NK-92 (cell line): ENCODE data around the gene ARHGEF16.

Experiments
- DNase-seq: peaks from one replicate; lab custom pipeline; 2025; ENCODE audit not compliant: unreplicated experiment; lab: John Stamatoyannopoulos, UW

The ARHGEF16 gene

DNA sequence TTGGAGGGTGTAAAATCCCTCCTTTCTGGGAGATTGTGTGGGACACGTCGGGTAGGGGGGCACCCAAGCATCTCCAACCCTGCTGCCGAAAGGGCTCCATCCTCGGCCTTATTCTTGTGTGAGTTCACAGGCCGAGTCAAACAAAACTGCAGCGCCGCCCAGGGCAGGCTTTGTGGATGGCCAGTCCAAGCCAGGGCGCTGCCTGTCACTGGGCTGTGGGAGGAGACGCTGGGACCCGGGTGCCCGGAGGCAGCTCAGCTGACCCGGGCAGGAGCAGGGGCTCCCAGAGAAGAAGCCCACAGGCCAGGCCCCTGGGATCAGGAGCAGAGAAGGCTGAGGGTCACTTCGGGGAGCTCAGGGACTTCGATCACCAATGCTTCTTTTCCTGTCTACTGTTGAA is 31.8 kb upstream of the ARHGEF16 start:
- no peak for DNase-seq

- DNase-seq, result no peak
Observed at GRCh38 chr1:3423245-3423829, 31.1 kb upstream of the ARHGEF16 start.

DNA sequence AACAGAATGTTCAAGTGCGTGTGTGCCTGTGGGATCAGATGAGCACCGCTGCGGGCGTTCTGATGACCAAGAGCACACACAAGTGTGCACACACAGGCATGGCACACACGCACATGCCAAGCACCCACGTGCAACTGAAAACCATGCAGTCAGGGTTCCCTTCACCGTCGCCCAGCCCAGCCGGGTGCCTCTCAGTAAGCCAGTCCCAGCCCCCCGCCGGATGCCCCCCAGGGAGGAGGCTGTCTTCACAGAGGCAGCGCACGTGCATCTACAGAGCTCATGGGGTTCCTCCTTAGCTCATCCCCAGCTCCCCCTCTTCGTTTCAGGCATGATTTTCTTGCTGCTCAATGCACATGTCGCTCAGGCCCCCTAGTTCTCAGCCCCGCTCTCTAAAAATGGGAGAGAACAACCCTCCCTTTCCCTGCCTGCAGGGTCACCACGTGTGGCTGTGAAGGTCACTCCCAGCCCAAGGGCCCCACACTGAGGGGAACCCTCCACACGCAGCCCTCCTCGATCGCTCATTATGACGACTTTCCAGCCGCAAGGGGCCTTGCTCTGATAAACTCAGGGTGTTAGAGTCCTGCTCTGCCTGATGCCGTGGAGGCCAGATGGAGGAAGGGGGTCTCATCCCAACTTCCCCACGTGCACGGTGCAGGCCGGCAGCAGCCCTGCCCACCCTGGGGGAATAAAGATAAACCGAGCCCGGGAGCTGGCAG is 30.4 kb upstream of the ARHGEF16 start:
- DNase-seq, result no peak

GRCh38 chr1:3425486-3426215 is 28.8 kb upstream of the ARHGEF16 start:
- no peak for DNase-seq

DNA sequence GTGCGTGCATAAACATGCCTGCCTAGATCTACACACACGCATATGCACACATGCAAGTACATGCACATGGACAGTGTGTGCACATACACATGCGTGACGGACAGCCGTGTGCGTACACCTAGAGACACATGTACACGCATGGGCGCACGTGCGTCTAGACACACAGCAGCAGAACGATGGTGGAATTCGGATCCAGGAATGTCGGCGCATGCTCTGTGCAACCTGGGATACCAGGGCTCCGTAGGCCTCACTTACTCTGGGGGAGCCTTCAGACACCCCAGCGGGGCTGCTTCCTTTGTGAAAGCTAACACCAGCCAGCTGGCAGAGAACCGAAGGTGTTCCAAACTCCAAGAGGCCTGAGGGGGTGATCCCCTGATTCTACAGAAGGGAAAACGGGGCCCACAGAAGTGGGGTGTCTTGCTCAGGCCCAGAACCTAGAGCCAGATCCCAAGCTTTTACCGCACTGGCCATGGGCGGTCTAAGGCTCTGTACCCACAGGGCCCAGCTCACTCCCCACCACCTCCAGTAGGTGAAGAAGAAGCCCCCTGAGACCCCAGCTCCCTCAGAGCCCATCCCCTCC is 27.4 kb upstream of the ARHGEF16 start:
- no peak for DNase-seq

GRCh38 chr1:3427711-3428704 is 26.5 kb upstream of the ARHGEF16 start:
- no peak for DNase-seq

DNA sequence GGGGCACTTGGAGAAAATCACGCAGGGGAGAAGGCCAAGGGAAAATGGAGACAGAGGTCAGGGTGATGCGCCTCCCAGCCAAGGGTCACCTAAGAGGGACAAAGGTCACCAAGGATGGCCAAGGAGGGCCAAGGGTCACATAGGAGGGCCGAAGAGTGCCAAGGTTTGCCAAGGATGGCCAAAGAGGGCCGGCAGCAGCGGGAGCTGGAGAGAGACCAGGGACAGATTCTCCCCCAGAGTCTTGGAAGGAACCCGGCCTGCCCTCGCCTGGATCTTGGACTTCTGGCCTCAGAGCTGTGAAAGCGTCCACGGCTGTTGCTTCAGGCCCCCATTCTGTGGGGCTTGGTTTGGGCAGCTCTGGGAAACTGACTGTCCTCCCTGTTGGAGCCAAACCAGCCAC is 25.6 kb upstream of the ARHGEF16 start:
- no peak for DNase-seq

GRCh38 chr1:3429320-3429719 is 25.1 kb upstream of the ARHGEF16 start:
- no peak for DNase-seq

GRCh38 chr1:3429766-3430165 is 24.7 kb upstream of the ARHGEF16 start:
- DNase-seq, result no peak

GRCh38 chr1:3430406-3430805 is 24.1 kb upstream of the ARHGEF16 start:
- no peak for DNase-seq

- no peak for DNase-seq
Observed at GRCh38 chr1:3430820-3431219, 23.6 kb upstream of the ARHGEF16 start.

- DNase-seq, result no peak
Observed at GRCh38 chr1:3431266-3431665, 23.2 kb upstream of the ARHGEF16 start.

- DNase-seq, result no peak
Observed at GRCh38 chr1:3431686-3432085, 22.8 kb upstream of the ARHGEF16 start.

DNA sequence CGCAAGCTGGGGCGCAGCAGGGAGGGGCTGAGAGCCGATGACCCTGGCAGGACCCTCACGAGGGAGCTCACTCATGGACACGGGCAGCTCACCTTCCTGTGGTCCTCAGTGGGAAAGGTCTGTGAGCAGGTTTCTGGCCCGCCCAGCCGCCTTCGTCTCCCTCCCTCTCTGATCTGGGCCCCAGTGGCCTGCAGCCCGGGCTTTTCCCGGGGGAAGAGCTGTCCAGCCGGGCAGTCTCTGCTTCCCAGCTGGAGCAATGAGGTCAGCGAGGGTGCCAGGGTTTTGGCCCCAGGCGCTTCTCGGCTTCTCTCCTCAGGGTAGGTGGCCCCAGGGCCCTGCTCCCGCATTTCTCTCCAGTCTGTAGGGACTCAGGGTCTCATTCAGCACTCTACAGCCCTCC is 22.2 kb upstream of the ARHGEF16 start:
- DNase-seq, result no peak

GRCh38 chr1:3433076-3433475 is 21.4 kb upstream of the ARHGEF16 start:
- DNase-seq, result no peak

- DNase-seq, result no peak
Observed at GRCh38 chr1:3433596-3434320, 20.7 kb upstream of the ARHGEF16 start.

DNA sequence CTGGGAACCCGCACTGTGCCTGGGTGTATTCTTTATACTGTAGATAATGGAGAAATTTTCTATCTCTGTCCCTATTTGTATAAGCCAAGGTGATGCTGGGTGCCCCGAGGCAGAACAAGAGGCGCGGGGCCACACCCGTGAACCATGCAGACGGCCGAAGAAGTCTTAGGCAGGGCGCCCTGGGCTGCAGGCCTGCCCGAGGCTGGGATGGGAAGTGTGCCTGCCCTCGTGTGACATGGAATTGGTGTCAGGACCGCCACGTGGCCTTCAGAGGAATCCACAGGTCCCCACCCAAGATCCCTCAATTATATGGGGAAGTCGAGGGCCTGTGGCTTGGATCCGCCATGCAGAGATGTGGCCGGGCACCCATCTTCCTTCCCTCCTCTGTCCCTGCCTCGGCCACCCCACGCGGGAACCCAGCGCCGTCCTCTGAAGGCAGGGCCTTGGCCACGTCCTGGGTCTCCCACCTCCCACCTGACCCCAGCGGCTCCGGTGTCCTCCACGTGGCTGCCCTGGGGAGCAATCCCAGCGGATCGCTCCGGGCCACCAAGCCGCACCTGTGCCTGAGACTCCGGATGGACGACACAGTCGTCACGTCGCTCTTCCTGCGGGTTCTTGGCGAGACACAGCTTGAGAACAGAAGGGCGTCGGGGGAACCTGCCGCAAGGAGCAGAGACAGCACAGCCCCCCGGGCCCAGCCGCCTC is 19.9 kb upstream of the ARHGEF16 start:
- no peak for DNase-seq

DNA sequence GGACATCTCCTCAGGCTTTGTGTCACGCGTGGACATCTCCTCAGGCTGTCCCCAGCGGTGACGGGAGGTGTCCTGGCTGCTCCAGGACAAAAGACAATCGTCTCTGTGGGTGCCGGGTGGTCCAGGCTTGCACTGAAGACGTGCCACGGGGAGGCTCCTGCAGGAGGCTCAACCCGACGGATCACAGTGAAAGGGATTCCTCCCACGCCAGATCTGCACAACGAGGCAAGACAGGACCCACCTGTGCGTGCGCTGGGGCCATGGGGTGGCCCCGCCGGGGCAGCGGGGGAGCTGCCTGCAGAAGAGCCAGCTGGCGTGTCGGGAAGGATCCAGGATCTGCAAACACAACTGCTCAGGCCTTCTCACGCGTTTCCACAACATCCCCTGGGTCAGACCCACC is 18.8 kb upstream of the ARHGEF16 start:
- no peak for DNase-seq

DNA sequence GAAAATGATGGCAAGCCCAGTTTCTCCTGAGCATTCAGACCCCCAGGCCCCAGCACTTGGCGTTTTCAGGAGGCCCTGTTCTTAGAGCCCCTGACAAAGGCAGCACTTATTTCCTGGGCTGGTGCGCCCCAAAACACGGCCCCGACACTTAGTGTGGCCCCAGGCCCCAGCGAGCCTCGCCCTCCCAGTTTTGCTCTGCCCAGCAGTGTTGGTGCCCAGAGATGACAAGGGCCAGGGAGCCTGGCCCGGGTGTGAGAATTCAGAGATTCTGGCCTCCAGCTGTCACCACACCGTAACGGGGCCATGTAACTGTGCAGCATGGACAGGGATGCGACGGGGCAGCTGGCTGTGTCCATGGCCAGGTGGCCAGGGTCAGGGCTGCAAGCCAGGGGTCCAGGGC is 18.0 kb upstream of the ARHGEF16 start:
- DNase-seq, result no peak

DNA sequence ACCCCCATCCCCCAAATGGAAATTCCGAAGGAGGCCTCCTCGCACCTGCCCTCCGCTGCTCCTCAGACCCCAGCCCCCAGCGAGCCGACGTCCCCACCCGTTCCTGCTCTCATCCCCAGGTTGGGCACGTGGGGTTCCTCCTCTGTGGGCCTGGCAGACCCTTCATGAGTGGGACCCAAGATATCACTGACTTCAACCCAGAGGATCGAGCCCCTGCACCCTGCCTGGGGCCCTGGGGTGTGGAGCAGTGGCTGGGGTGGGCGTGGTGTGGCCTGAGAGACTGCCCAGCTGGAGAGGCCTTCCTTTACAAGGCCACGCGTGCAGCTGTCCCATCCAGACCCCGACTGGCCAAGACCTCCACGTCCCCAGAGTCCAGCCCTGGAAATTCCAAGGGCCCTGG is 17.6 kb upstream of the ARHGEF16 start:
- DNase-seq, result no peak
